Activated naive CD8-positive, alpha-beta T cell treated with anti-CD3 and anti-CD28 coated beads, Interleukin-2, amount 50 U/mL, for 16 hours (primary cell): Measurements from ENCODE around the gene PAK5.

Experiments
- DNase-seq: peaks from one replicate; pipeline ENCODE4 v3.0.0-alpha.2; 2020; ENCODE audit warnings: low read depth, low spot score

Gene PAK5

GRCh38 chr20:9518576-9519175 is 320.2 kb downstream of the PAK5 start:
- DNase-seq = no peak

- no peak for DNase-seq
Observed at GRCh38 chr20:9517297-9518162, 321.3 kb downstream of the PAK5 start.

DNA sequence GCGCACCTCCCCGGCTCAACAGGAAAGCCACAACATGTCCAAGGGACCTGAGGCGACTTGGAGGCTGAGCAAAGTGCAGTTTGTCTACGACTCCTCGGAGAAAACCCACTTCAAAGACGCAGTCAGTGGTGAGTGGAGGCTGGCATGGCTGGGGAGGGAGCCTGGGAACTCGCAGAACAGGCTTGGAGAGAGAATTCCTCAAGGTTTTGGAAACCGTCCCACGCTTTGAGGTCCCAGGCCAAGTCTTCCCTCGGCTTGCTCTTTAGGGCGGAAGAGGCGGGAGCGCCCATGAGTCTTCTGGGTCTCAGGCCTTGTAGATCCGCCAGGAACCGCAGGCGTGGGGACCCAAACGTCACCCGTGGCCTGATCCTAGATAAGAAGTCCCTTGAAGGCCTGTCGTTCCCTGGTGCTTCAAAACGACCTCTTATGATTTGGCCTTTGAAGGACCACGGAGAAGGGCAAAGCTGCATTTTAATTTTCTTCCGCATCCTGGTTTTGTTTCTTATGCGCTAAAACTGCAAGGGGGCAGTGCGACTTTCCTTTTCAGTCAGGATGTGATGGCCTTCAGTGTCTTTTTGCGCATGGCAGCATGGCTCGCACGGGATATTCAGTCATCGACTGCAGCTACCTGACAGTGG is 322.5 kb downstream of the PAK5 start:
- DNase-seq = no peak

GRCh38 chr20:9515741-9516233 is 323.1 kb downstream of the PAK5 start:
- no peak for DNase-seq

GRCh38 chr20:9515214-9515585 is 323.7 kb downstream of the PAK5 start:
- no peak for DNase-seq

- no peak for DNase-seq
Observed at GRCh38 chr20:9514461-9515213, 324.2 kb downstream of the PAK5 start, which contains the start of gene LAMP5. LAMP5 (plus strand) TSS chr20:9514590; CDS start chr20:9514853, 263 bp downstream.

DNA sequence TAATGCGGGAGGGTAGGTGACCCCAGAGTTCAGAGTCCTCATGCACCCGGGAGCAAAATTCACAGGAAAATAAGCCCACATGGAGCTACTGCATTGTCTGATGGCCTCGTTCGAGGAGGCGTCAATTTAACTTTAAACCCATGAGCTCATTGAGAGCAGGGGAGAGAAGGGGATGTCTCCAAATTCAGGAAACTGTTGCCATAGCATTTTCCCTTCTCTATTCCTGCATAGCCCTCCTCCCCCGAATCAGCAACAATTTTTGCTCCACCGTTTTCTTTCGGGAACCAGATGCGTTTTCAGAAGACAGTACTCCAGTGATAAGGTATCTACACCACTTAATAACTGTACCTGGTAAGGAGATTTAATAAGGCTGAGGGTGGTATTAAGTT is 324.8 kb downstream of the PAK5 start:
- DNase-seq = no peak

GRCh38 chr20:9510911-9511310 is 328.0 kb downstream of the PAK5 start:
- no peak for DNase-seq

DNA sequence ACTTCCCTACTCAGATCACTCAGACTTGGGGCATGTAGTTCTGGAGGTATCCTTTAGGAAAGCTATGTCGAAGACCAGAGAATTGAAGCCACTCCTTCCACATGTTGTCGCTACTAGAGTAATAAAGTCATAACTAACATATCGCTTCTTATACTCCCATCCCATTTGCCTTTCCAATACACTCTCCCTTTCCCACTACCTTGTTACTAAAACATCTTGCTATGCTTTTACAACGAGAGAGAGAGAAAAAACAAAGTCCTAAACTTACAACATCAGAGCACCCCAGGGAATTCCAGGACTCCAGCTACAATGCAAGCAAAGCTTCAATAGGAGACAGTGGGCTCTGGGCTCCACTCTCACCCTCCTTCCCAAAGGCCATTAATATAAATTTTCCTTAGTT is 329.6 kb downstream of the PAK5 start:
- DNase-seq = no peak

- no peak for DNase-seq
Observed at GRCh38 chr20:9508696-9509178, 330.1 kb downstream of the PAK5 start.

- no peak for DNase-seq
Observed at GRCh38 chr20:9508240-9508661, 330.6 kb downstream of the PAK5 start.

DNA sequence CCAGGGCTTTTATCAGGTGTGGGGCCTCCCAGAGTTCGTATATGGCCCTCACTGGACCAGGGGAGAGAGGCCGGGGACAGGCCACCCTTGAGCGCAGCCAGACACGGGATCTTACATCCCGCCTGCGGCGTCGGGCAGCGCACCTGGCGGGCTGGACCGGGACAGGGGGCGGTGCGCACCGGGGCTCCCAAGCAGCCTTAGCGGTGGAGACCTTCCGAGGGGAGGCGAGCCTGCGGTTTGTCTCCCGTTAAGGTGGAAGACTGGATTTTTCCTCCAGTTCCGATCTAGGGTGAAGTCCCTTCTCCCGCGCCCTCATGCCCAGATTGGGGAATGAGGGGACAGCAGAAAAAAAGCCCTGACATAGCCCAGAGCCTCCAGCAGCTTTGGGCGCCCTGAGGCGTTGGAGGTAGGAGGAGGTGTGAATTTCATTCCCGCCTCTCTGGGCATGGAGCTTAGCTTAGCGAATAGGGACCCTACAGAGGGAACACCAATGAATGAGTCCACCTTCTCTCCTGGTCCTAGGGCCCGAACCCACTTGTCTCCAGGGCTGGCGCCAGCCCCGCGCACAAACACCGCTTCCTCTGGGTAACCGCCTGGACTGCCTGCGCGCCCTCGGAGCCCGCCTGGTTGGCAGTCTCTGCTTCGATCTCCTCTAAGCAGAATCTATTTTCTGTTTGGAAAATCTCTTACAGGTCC is 331.2 kb downstream of the PAK5 start:
- no peak for DNase-seq

- no peak for DNase-seq
Observed at GRCh38 chr20:9506964-9507369, 331.9 kb downstream of the PAK5 start.

- no peak for DNase-seq
Observed at GRCh38 chr20:9506280-9506821, 332.5 kb downstream of the PAK5 start.

DNA sequence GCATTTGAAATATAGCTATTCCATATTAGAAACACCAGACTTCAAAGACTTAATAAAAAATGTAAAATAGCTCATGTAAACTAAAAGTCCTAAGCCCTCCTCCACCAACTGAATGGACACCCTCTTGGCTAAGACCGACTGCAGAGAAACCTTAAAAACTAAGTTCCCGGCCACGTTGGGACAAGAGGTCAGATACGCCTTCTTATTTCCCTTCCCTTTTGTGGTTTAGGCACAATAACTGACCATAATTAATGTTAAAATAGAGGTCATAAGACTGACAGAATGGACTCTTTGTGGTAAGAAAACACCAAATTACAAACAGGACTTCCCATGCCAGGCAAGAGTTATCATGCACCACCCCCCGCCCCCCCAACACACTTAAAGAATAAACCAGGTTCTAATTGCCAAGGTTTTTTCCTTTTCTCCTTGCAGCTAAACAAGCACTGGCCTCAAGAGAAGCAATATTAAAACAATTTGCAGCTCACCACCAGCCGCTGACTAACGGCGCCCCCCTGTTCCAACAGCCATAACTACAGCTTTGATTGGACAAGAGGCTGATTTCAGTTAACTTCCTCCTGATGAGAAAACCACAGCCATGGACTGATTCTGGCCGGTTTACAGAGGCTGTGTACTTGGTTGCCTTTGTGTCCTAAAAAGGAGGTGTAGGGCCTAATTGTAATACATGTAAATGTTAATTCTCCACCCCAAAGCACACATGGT is 335.2 kb downstream of the PAK5 start:
- DNase-seq = no peak

GRCh38 chr20:9501473-9501872 is 337.4 kb downstream of the PAK5 start:
- DNase-seq = no peak

- DNase-seq = no peak
Observed at GRCh38 chr20:9500121-9500520, 338.8 kb downstream of the PAK5 start.

DNA sequence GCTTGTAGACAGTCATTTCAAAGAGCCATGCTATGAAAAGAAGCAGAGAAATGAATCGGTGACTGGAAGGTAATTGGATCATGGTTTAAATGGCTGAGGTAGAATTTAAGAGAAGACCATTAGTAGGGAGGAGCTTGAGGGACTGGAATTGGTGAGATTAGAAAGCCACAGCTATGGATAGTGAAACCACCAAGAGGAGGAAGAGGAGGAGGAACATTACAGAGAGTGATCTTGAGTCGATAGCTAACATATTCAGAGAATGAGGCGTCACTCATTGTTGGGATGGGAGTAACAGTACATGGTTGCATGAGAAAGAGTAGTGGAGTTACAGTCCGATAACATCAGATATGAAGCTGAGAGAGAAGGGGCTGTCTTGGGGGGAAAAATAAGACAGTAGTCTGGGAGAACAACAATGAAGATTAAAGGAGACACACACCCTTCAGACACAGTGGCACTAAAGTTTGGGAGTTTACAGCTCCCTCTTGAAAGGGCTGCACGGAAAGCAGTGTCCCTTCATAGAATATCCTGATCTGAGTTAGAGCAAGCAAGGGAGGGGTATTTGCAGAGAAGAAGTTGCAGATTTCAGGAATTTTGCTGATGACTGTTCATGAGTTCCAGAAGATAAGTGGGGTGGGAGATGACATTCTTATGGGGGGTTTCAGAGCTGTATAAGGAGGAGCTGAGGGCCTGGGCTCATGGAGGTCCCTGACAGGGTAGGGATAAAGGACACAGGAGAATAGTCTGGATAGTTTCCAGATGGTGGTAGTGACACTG is 339.6 kb downstream of the PAK5 start:
- DNase-seq = no peak

GRCh38 chr20:9498322-9498721 is 340.6 kb downstream of the PAK5 start:
- DNase-seq = no peak
